Posterior vena cava (tissue), 2 donors: Measurements from ENCODE around the gene MTHFR. TPM values are rescaled to one million over a fixed set of nuclear protein-coding genes. Genes with fewer than 3 reads are reported as not detected.
"Not testable (repeated sequence)": the region's sequence is repeated elsewhere in the genome, so short reads cannot be mapped to it uniquely, and the experiment has no call there.

Source experiments
- DNase-seq: peaks from one replicate; pipeline ENCODE4 v3.0.0-alpha.2; 2020; ENCODE audit warnings: low spot score
- intact Hi-C, 2 donors: fragments of 100-400 bp; cut with DNase I; formaldehyde crosslinking; loops; one replicate each; pipeline versions ENCODE4 v1.14.1 to v1.14.2; 2022 to 2023
- total RNA-seq, 2 donors: library from RNA; stranded (reverse); fragmentation: NEBNext Ultra II Directional; extraction: Animal tissue kit (Norgen Biotek cat#: 25700); gene quantifications; one replicate each; pipeline ENCODE4 v1.2.1, GENCODE V29; 2021
- donor health status: DM: yes; HTN: yes; CAD: no.
- donor health status: DM: yes; HTN: yes; CAD: no.

MTHFR gene
- total RNA-seq, 2 donors from 2014 or later = 31.0 to 31.7 TPM

GRCh38 chr1:11836955-11837766, 31.4 kb upstream of the MTHFR start:
- intact Hi-C loops = loop anchor here (5.0 to 10.0 kb wide), 2 partner anchors 55 to 138 kb away; no protein-coding TSS in a partner anchor
- DNase-seq = peak; percentile 76

- peak; percentile 54 for DNase-seq
- intact Hi-C loops = loop anchor here (5.0 to 10.0 kb wide), 2 partner anchors 57 to 139 kb away; no protein-coding TSS in a partner anchor
Measured at GRCh38 chr1:11835441-11836225, 29.9 kb upstream of the MTHFR start.

- DNase-seq = peak; percentile 44
- intact Hi-C loops = loop anchor here in 1 of 2 donors (10.0 kb wide), 1 partner anchor 141 kb away; no protein-coding TSS in a partner anchor
Measured at GRCh38 chr1:11833900-11834299, 28.1 kb upstream of the MTHFR start.

- intact Hi-C loops = loop anchor here in 1 of 2 donors (10.0 kb wide), 1 partner anchor 141 kb away; no protein-coding TSS in a partner anchor
- peak; percentile 54 for DNase-seq
Measured at GRCh38 chr1:11833497-11833896, 27.7 kb upstream of the MTHFR start.

- DNase-seq = peak; percentile 50
- intact Hi-C loops = loop anchor here in 1 of 2 donors (10.0 kb wide), 1 partner anchor 143 kb away; no protein-coding TSS in a partner anchor
Measured at GRCh38 chr1:11831945-11832725, 26.4 kb upstream of the MTHFR start.

- intact Hi-C loops = no loop called here
Measured at GRCh38 chr1:11828511-11828910, 22.7 kb upstream of the MTHFR start.

GRCh38 chr1:11826946-11827345, 21.2 kb upstream of the MTHFR start:
- intact Hi-C loops = no loop called here
- no peak for DNase-seq

More at GRCh38 chr1:11828511-11828910, 22.7 kb upstream of the MTHFR start:
- peak; percentile 55 for DNase-seq

GRCh38 chr1:11825131-11825530, 19.4 kb upstream of the MTHFR start:
- intact Hi-C loops = no loop called here

GRCh38 chr1:11823366-11824137, 17.8 kb upstream of the MTHFR start:
- intact Hi-C loops = no loop called here
- no peak for DNase-seq

More at GRCh38 chr1:11825131-11825530, 19.4 kb upstream of the MTHFR start:
- no peak for DNase-seq

- no peak for DNase-seq
- intact Hi-C loops = no loop called here
Measured at GRCh38 chr1:11822091-11822490, 16.3 kb upstream of the MTHFR start.

- intact Hi-C loops = no loop called here
- no peak for DNase-seq
Measured at GRCh38 chr1:11817192-11817591, 11.4 kb upstream of the MTHFR start.

GRCh38 chr1:11813021-11813420, 7.3 kb upstream of the MTHFR start:
- intact Hi-C loops = no loop called here
- no peak for DNase-seq

- intact Hi-C loops = no loop called here
- peak; percentile 5 for DNase-seq
Measured at GRCh38 chr1:11807133-11807532, 1.4 kb upstream of the MTHFR start.

- intact Hi-C loops = no loop called here
- DNase-seq = peak; percentile 45
Measured at GRCh38 chr1:11806307-11806936, 658 bp upstream of the MTHFR start.

GRCh38 chr1:11804666-11805421, 920 bp downstream of the MTHFR start:
- intact Hi-C loops = no loop called here
- peak; percentile 81 for DNase-seq

GRCh38 chr1:11803924-11804665, 1.7 kb downstream of the MTHFR start:
- intact Hi-C loops = not testable (repeated sequence)
- DNase-seq = peak; percentile 40
